Measurements from ENCODE around the gene CRB2.

Gene CRB2

GRCh38 chr9:123419721-123420591, 64.0 kb downstream of the CRB2 start:
- no peak for DNase-seq (ENCODE audit: low read depth in 2 of 3, low spot score in 1 of 3)

GRCh38 chr9:123420592-123421111, 64.7 kb downstream of the CRB2 start:
- DNase-seq (ENCODE audit: low read depth in 2 of 3, low spot score in 1 of 3) = no peak

- no peak for DNase-seq (ENCODE audit: low read depth in 2 of 3, low spot score in 1 of 3)
These were observed 65.2 kb downstream of the CRB2 start for GRCh38 chr9:123421186-123421585.

GRCh38 chr9:123421801-123422455, 65.9 kb downstream of the CRB2 start:
- DNase-seq (ENCODE audit: low read depth in 2 of 3, low spot score in 1 of 3) = no peak

- DNase-seq (ENCODE audit: low read depth in 2 of 3, low spot score in 1 of 3) = no peak
These were observed 66.8 kb downstream of the CRB2 start for GRCh38 chr9:123422635-123423310.

- no peak for DNase-seq (ENCODE audit: low read depth in 2 of 3, low spot score in 1 of 3)
These were observed 67.3 kb downstream of the CRB2 start for GRCh38 chr9:123423311-123423640.

- DNase-seq (ENCODE audit: low read depth in 2 of 3, low spot score in 1 of 3) = no peak
These were observed 68.1 kb downstream of the CRB2 start for GRCh38 chr9:123424131-123424530.

- DNase-seq (ENCODE audit: low read depth in 2 of 3, low spot score in 1 of 3) = no peak
These were observed 68.7 kb downstream of the CRB2 start for GRCh38 chr9:123424552-123425225.

GRCh38 chr9:123425261-123425821, 69.3 kb downstream of the CRB2 start:
- DNase-seq (ENCODE audit: low read depth in 2 of 3, low spot score in 1 of 3) = no peak

- DNase-seq (ENCODE audit: low read depth in 2 of 3, low spot score in 1 of 3) = no peak
These were observed 69.9 kb downstream of the CRB2 start for GRCh38 chr9:123425836-123426365.

- no peak for DNase-seq (ENCODE audit: low read depth in 2 of 3, low spot score in 1 of 3)
These were observed 70.4 kb downstream of the CRB2 start for GRCh38 chr9:123426406-123426805.
